NOMO-1 treated with dmso at 0.1 percent for 144 hours (cell line): ENCODE data around the gene CST8.
A peak's percentile ranks its signal among the peaks of the same experiment; 100 is the strongest.
"Not testable (repeated sequence)": the region's sequence is repeated elsewhere in the genome, so short reads cannot be mapped to it uniquely, and the experiment has no call there.

ENCODE experiments used
- DNase-seq: peaks from one replicate; lab custom pipeline; 2025; ENCODE audit not compliant: unreplicated experiment; lab: John Stamatoyannopoulos, UW

Gene CST8, protein sequence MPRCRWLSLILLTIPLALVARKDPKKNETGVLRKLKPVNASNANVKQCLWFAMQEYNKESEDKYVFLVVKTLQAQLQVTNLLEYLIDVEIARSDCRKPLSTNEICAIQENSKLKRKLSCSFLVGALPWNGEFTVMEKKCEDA

GRCh38 chr20:23490817-23491216, at the start of gene CST8:
Gene CST8, plus strand, starts transcription at chr20:23491117. Its CDS starts 551 bp downstream, at chr20:23491668.
- DNase-seq, result no peak

GRCh38 chr20:23441850-23442313, 49.0 kb upstream of the CST8 start:
- peak; percentile 22 for DNase-seq

GRCh38 chr20:23442436-23442835, 48.5 kb upstream of the CST8 start:
- no peak for DNase-seq

DNA sequence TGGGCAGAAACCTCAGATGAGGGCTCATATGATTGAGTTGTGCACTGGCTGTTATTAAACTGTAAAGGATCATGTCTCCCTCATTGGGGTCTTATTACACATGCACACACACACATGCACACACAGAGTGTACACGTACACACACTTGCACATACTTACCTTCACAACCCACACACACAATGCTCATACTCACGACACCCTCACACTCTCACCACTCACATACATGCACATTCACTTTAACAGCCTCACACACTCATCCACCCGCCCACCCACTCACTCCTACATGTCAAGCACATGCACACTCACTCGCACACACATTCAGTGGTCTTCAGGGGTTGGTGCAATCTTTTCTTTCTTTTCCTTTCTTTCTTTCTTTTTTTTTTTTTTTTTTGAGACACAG, 46.1 kb upstream of the CST8 start:
- DNase-seq, result no peak

GRCh38 chr20:23445596-23446217, 45.2 kb upstream of the CST8 start:
- DNase-seq, result no peak

- DNase-seq, result no peak
Measured at GRCh38 chr20:23446505-23446904, 44.4 kb upstream of the CST8 start.

- DNase-seq, result no peak
Measured at GRCh38 chr20:23448167-23448566, 42.8 kb upstream of the CST8 start.

DNA sequence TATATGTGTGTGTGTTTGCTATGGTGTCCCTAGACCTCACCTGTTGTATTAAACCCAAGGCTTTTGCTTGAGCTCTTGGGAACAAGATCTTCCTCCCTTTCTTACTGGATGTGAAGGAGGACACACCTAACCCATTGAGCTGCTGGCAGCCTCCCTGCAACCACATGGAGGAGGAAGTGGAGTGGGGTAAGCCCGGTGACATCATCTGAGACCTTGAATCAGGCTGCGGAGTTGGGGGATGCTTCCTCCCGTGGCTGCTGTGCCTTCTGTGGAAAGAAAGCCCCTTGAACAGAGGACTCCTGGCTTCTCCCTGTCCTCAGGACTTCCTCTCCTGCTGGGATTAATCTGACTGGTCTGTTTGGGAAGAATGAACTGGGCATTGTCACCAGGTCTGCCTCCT, 41.5 kb upstream of the CST8 start:
- peak; percentile 26 for DNase-seq

DNA sequence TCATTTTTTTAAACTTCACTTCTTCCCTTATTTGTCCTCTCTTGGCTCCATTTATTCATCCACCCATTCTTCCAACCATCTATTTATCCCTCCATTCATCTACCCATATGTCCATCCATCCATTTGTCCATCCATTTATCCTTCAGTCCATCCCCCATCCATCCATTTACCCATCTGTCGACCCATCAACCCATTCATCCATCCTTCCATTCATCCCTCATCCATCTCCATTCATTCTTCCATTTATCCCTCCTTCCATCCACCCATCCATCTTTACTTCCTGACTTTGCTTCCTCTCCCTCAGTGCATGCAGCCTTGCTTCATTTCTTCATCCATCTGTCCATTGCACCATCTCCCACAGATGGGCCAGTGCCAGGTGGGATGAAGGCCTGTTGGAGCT, 40.0 kb upstream of the CST8 start:
- no peak for DNase-seq

DNA sequence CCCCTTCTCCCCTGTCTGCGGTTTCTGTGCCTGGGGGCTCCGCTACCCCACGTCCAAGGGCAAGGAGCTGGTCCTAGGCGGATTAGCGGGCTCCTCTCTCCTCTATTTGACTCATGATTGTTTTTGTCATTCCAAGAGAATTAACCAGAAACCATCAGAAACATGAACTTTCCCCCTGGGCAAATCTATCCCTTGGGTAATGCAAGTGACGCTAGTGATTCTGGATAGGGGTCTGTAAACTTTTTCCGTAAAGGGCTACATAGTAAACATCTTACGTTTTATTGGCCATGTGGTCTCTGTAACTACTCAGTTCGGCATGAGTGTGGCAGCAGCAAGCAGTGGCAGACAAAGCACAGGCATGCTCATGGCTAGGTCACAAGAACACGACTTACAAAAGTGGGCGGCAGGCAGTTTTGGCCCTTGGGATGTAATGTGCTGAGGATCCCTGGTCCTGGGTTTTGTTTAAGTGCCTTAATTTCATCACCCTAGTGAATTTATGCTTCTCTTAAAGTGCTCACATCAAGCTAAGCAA, 38.9 kb upstream of the CST8 start:
- no peak for DNase-seq

DNA sequence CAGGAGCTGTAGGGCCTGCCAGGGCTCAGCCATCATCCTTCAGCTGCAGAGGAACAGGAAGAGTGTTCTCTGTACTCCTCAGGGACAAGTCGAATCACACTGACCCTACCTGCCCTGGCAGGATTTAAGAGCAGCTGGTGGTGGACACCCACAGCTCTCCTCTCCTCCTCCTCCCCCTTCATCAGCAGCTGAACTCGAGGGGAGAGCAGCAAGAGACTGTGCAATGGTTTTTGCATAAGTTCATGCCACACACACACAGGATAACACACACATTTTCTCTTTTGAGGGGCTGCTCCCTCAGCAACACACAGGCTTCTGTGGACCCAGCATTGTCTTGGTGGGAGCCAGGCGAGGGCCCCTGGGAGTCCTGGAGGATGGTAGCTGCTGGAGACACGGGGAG, 38.1 kb upstream of the CST8 start, which contains the start of gene CST11:
TSS of gene CST11 (minus strand) at position 101 of the 400 bp plus-strand sequence. CDS start at position 36, 65 bp downstream.
- no peak for DNase-seq

DNA sequence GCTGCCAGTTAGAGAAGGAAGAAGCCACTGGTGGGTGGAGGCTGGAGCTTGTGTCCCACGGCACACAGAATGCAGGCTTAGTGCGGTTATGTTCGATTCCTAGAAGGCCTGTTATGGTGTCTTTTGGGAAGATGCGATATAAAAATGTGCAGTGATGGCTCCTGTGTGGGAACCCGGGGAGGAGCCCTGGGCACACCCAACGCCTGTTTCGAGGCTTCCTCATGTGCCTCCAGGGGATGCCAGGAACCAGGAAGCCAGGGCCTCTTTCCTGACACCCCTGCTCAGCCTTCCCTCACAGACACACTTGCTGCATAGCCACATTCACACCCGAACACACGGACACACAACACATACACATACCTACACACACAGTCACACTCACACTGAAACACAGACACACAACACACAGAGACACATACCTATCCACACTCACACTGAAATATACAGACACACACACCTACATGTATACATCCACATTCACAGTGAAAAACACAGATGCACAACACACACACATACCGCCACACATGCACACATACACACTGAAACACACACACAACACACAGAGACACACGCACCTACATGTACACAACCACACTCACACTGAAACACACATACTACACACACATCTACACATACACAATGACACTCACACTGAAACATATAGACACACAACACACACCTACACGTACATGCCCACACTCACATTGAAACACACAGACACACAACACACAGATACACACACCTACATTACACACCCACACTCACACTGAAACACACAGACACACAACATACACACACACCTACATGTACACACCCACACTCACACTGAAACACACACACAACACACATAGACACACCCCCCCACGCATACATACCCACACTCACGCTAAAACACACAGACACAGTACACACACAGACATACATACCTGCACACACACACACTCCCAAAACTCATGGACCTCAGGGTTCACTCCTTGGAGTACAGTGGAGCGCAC, 37.1 kb upstream of the CST8 start:
- no peak for DNase-seq

GRCh38 chr20:23454816-23455215, 36.1 kb upstream of the CST8 start:
- no peak for DNase-seq

GRCh38 chr20:23455639-23456038, 35.3 kb upstream of the CST8 start:
- DNase-seq, result no peak

DNA sequence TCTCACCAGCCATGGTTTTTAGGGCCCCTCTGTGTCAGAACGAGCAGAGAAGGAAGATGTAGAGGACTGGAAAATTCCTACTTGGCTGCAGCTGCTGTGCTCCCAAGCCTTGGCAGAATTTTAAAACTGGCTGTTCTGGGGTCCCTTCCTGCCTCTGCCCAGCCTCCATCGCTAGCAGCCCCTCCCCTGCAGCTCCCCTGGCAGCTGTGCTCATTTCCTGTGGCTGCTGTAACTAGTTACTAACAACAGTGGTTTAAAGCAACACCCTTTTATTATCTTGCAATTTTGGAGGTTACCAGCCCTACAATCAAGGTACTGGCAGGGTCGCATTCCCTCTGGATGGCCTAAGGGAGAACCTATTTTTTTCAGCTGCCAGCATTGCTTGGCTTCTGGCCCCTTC, 34.5 kb upstream of the CST8 start:
- DNase-seq, result no peak

DNA sequence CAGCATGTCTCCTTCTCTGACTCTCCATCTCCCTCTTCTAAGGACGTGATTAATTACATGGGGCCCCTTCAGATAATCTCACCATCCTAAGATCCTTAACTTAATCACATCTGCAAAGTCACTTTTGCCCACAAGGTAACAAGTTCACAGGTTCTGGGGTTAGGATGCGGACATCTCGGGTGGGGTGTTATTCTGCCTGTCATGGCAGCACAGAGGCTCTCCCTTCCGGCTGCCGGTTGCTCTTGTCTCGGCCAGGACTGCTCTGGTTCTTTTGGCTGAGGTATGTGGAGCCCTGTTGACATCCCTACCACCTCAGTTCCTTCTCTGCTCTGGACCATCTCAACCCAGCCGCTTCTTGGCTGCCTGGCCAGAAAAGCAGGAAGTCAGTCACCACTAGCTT, 34.0 kb upstream of the CST8 start:
- no peak for DNase-seq

- DNase-seq, result no peak
Measured at GRCh38 chr20:23459461-23460150, 31.3 kb upstream of the CST8 start.

GRCh38 chr20:23461180-23461579, 29.7 kb upstream of the CST8 start:
- no peak for DNase-seq

- not testable (repeated sequence) for DNase-seq
Measured at GRCh38 chr20:23466961-23467360, 24.0 kb upstream of the CST8 start.

- not testable (repeated sequence) for DNase-seq
Measured at GRCh38 chr20:23472306-23472705, 18.6 kb upstream of the CST8 start.

DNA sequence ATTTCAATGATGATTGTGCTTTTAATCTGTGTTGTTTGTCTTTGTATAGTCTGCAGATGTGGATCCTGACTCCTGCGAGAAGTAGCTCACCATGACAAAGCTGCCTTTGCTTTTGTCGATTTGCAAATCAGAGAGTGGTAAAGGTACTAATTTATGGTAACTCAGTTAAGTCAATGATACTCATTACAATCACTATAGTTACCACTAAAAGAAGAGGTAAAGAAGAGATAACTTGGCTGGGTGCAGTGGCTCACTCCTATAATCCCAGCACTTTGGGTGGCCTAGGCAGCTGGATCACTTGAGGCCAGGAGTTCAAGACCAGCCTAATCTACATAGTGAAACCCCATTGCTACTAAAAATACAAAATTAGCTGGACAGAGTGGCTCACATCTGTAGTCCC, 17.6 kb upstream of the CST8 start:
- not testable (repeated sequence) for DNase-seq
